Keratinocyte (primary cell): ENCODE data around the gene LRRN4CL.

ENCODE experiments used
- EZH2 ChIP-seq: IDR thresholded peaks from one replicate; pipeline ENCODE4 v1.6.1; 2012; ENCODE audit warnings: inconsistent platforms, mild to moderate bottlenecking, low read length, moderate library complexity
- TF ChIP-seq, protein P1 (sequence below), 3 experiments: IDR thresholded peaks in 1 of 3; conservative IDR thresholded peaks in 1 of 3; optimal IDR thresholded peaks in 1 of 3; 2 replicates in 2 of 3; 3 replicates in 1 of 3; pipeline versions ENCODE3 to v1.5.1; 2011; ENCODE audit warnings: low read length in 3 of 3, mild to moderate bottlenecking in 3 of 3, moderate library complexity in 2 of 3, control low read depth in 1 of 3, inconsistent platforms in 1 of 3; ENCODE audit not compliant: insufficient read depth in 2 of 3; ENCODE audit errors: extremely low read depth in 1 of 3

DNA sequence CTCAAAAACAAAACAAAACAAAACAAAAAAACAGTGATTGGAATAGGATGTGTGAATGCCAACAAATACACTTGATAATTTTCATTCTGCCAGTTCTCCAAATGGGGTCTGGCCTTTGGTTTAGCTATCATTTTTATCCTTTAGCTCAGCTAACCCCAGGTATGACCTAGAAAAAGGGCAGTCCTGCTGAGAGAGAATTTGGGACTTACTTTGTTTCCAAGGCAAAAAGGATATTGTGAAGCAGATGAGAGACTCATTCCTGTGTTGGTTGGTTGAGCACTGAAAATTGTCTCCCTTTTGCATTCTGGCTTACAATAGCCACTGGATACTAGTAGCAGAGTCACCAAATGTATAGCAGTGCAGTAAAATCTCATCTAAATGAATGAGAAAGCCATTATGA lies 47.9 kb upstream of the LRRN4CL start:
- TF ChIP-seq, protein P1, sequence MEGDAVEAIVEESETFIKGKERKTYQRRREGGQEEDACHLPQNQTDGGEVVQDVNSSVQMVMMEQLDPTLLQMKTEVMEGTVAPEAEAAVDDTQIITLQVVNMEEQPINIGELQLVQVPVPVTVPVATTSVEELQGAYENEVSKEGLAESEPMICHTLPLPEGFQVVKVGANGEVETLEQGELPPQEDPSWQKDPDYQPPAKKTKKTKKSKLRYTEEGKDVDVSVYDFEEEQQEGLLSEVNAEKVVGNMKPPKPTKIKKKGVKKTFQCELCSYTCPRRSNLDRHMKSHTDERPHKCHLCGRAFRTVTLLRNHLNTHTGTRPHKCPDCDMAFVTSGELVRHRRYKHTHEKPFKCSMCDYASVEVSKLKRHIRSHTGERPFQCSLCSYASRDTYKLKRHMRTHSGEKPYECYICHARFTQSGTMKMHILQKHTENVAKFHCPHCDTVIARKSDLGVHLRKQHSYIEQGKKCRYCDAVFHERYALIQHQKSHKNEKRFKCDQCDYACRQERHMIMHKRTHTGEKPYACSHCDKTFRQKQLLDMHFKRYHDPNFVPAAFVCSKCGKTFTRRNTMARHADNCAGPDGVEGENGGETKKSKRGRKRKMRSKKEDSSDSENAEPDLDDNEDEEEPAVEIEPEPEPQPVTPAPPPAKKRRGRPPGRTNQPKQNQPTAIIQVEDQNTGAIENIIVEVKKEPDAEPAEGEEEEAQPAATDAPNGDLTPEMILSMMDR (optimal IDR thresholded peaks at IDR 0.05 in 1 of 3, IDR thresholded peaks at IDR 0.05 in 1 of 3, conservative IDR thresholded peaks at IDR 0.05 in 1 of 3; ENCODE audit: extremely low read depth in 1 of 3, insufficient read depth in 2 of 3, low read length in 3 of 3): no peak
- no peak for TF ChIP-seq EZH2
